ENCODE results near the gene POLR3B.
A peak's percentile ranks its signal among the peaks of the same experiment; 100 is the strongest.
"Not testable (repeated sequence)": the region's sequence is repeated elsewhere in the genome, so short reads cannot be mapped to it uniquely, and the experiment has no call there.

POLR3B gene

GRCh38 chr12:106477627-106478026 is 120.1 kb downstream of the POLR3B start:
- not testable (repeated sequence) for DNase-seq

DNA sequence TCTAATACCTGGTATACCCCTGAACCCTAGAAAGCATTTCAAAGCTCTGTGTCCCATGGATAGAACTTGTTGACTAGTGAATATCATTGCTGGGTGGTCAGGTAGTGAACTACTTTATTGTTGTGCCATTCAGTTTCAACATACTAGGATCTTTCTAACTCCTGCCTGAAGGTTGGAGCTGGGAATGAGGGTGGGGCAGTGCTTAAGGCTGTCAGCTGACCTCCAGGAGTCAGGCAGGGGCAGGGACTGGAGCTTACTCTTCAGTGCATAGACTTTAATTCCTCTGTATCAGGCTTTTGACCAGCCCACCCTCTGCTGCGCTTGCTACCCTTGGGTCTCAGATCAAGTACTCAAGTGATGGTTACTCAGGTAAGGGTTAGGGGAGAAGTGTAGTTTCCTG is 122.7 kb downstream of the POLR3B start:
- DNase-seq, result no peak

- DNase-seq, result no peak
Observed at GRCh38 chr12:106481246-106481645, 123.7 kb downstream of the POLR3B start.

GRCh38 chr12:106487664-106488063 is 130.1 kb downstream of the POLR3B start:
- no peak for DNase-seq

DNA sequence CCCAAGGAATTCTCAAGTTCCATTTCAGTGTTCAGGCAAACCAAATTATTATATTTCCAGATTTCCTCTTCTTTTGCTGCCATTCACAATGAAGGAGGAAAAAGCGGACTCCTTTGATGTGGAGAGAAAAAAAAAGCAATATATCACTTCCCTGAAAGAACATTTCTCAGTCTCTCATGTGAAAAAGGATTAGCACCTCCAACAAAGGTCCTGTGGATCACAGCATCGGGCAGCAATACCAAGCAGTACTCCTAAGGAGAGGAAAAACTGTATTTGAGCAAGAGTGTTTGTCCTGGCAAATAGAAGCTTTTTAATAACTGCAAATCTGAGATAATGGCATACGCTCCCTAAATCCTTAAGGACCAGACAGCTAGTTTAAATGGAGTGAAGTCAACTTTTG is 131.3 kb downstream of the POLR3B start:
- DNase-seq, result no peak

DNA sequence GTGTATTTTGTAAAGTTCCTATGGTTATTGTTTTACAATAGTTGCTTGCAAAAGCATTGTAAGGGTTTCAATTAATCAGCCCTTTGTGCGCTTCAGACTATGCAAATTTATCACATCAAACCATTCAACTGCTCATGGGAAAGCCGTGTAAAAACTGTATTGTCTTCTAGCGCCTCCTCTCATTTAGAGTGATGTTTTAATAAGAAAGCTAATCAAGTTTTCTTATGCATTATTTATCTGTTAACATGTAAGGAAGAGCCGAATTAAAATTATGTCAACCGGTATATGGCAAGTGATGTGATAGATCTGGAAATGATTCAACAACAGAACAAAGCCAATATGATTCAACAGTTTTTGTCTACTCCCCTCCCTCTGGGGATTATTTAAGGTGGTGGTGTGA is 132.7 kb downstream of the POLR3B start:
- no peak for DNase-seq

- no peak for DNase-seq
Observed at GRCh38 chr12:106492857-106493256, 135.3 kb downstream of the POLR3B start.

DNA sequence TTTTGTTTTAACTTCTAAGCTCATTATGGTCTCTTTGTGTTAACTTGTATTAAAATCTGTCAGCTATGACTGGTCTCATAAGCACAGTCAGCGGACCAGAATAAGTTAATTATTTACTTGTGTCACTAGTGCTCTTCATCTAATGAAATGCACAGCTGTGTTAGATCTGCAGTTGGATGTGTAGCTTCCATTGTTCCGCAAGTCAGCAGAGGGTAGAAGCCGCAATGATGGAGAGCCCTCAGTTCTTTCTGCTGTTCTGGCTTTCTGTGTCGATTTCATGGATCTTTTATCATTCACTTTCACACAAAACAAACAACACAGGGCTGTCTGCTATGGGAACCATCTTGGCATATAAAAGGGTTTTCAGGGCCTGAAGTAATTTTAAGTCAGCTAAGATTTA is 136.0 kb downstream of the POLR3B start:
- DNase-seq, result peak; percentile 10

DNA sequence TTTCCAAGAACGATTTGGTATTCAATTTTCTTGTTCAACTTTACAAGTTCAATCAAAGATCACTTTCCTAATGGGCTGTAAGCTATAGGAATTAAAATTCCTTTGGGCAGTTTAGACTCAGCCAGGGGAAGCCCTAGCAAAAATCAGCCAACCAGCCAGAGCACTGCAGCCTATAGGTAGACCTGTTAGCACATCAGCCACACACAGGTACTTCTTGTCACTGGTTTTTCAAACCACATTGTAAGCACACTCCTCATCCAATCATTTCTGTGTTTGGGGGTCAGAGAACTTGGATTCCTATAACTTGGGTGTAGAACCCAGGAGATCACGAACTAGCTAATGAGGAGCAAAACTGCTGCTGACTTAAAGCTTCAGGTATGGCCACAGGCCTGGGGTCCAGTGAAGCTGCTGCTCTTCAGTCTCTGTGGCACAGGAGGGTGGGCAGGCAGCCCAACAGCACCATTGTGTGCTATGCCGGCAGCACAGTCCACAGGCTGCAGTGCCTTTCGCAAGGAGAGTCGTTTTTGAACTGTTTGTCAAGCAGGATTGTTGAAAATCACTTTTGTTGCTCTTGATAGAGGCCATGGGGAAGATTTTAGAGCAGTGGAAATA is 137.9 kb downstream of the POLR3B start:
- DNase-seq, result no peak

- no peak for DNase-seq
Observed at GRCh38 chr12:106498056-106498455, 140.5 kb downstream of the POLR3B start.

DNA sequence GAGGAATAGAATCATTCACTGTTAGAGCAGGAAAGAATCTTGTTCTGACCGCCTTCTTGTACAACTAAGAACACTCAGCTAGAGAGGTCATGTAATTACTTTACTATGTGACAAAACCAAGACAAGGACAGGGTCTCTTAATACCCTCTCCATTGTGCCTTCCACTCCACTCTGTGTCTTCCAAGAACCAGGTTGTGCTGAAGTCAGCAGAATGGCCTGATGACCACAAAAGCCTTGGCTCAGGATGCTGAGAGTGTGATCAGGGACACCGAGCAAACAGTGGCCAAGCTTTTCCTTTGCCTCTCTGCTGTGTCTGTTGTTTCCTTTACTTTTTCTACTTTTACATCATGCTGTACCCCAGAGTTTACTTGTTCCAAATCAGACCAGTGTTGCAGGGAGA is 142.1 kb downstream of the POLR3B start:
- no peak for DNase-seq

- DNase-seq, result no peak
Observed at GRCh38 chr12:106506691-106507090, 149.1 kb downstream of the POLR3B start.

- no peak for DNase-seq
Observed at GRCh38 chr12:106508966-106509365, 151.4 kb downstream of the POLR3B start.

DNA sequence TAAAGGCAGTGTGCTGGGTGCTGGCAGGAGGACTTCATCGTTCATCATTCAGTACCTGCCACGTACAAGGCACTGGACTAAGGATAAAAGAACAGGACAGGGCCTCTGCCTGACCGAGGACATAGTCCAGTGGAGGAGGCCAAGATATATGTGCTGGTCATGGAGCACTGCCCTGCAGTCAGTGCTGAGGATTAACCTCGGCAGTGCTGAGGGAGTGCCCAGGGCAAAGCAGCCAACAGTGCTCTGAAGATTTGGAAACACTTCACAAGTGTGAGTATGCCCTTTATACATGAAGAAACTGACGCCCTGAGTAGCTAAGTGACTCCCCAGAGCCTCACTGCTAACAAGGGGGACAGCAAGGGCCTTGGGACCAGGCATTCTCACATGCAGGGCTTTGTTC is 153.8 kb downstream of the POLR3B start:
- no peak for DNase-seq

DNA sequence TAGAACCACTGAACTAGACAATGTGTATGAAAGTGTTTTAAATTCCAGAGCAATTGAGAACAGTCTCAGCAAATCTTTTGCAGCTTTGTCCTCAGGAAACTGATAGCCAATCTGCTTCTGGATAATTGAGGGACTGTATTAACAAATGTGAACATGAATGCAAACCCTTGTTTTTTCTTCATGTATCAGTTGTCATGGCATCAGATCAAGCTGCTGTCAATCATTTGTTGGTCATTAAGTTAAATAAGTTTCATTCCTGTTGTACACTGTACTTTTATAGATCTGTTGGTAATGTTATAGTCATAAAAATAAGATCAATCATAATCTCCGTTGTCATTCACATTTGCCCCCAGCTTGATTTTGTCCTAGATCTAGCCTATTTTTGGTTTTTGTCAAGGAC is 159.8 kb downstream of the POLR3B start:
- no peak for DNase-seq

- DNase-seq, result no peak
Observed at GRCh38 chr12:106519607-106520021, 162.1 kb downstream of the POLR3B start.

GRCh38 chr12:106521901-106522300 is 164.4 kb downstream of the POLR3B start:
- DNase-seq, result no peak

DNA sequence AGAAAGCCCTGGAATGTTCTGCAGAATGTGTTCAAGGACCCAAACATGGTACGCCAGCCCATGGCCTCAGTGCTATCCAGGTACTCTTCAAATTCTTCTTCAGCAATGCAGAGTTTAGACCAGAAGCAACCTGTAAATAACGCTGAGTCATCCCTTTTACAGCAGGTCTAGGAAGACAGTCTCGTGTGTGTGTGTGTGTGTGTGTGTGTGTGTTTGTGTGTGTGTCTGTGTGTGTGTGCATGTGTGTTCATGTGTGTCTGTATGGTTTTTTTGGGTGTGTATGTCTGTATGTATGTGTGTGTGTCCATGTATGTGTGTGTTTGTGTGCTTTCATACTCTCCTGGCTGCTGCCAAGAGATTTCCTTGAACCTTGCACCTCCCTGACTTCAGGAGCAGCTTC is 165.2 kb downstream of the POLR3B start:
- DNase-seq, result no peak

GRCh38 chr12:106527356-106527755 is 169.8 kb downstream of the POLR3B start:
- DNase-seq, result no peak

DNA sequence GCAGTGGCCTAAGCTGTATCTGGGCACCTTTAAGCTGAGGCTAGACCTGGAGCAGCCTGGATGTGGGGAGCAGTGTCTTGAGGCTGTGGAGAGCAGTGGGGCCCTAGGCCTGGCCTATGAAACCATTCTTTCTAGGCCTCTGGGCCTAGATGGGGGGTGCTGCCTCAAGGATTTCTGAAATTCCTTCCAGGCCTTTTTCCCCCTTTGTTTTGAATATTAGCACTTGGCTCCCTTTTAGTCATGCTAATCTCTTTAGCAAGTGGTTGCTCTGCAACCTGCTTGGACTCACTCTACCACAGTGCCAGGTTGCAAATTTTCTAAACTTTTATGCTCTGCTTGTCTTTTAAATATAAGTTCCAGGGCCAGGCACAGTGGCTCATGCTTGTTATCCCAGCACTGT is 183.7 kb downstream of the POLR3B start:
- no peak for DNase-seq

DNA sequence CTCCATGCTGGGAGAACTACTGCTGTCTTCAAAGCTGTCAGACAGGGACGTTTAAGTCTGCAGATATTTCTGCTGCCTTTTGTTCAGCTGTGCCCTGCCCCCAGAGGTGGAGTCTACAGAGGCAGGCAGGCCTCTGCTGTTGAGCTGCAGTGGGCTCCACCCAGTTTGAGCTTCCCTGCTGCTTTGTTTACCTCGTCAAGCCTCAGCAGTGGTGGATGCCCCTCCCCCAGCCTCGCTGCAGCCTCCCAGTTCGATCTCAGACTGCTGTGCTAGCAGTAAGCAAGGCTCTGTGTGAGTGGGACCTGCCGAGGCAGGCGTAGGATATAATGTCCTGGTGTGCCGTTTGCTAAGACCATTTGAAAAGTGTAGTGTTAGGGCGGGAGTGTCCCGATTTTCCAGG is 193.9 kb downstream of the POLR3B start:
- DNase-seq, result no peak

DNA sequence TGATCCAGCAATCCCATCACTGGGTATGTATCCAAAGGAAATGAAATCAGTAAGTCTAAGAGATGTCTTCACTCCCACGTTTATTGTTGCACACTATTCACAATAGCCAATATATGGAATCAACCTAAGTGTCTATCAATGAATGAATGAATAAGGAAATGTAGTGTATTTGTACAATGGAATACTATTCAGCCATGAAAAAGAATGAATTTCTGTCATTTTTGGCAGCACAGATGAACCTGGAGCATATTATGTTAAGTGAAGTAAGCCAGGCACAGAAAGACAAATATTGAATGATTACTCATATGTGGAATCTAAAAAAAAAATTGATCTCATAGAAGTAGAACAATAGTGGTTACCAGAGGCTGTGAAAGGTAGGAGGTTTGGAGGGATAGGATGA is 194.7 kb downstream of the POLR3B start:
- no peak for DNase-seq
